ENCODE results near the gene C2orf72. TPM values are rescaled to one million over a fixed set of nuclear protein-coding genes. Genes with fewer than 3 reads are reported as not detected.

The C2orf72 gene
- total and polyA plus RNA-seq, 2 donors (not counting 3 experiments of a cell fraction or from before 2014, with no cell fraction given): 0.01 to 0.11 TPM

DNA sequence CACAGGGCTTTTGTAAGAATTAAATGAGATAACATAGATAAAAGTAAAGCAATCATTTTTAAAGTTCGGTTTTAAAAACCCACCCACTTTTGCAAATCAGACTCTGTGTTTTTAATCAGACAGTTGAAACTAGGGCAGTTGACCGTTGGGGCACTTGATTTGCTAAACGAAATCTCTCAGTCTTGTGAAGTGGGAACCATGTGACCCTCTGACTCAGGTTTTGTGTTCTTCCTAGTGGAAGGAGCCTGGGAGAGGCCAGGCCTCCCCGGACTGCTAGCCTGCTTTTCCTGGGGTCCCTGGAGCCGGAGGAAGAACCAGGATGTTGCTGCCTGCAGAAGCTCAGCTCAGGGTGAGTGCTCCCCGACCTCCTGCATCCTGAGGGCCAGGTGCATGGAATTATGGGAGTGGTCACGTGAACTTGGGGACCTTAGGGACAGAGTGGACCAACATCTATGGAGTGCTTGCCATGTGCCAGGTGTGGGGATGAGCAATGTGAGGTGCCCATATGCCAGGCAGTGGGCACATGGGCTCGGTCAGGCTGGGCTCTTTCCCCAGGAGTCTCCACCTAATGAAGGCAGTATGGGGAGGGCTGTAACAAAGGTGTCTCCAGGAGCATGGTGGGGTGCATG, 3.9 kb downstream of the C2orf72 start:
- BruUV-seq (replicated peaks): no TSS peak
- no peaks in the 10 kb centered on the region for H3K36me3 ChIP-seq (ENCODE audit: control insufficient read depth in 2 of 2, extremely low read depth in 1 of 2, insufficient read depth in 2 of 2, low read length in 2 of 2)
- no peak overlapping the region for H3K27ac ChIP-seq (ENCODE audit: insufficient read depth, low read depth, low read length)
- no peaks in the 10 kb centered on the region for H3K79me2 ChIP-seq (ENCODE audit: control insufficient read depth, insufficient read depth, low read length)
- DNase-seq (ENCODE audit: low read depth, low spot score) (no peak), FAIRE-seq (no peak)
- no peak overlapping the region for H3K4me3 ChIP-seq (replicated peaks in 1 of 3; ENCODE audit: insufficient read depth in 1 of 3, low read depth in 1 of 3, low read length in 3 of 3)
- H3K9ac ChIP-seq (replicated peaks; ENCODE audit: extremely low read depth, insufficient read depth, low read length): no peak overlapping the region
- H3K4me2 ChIP-seq (ENCODE audit: insufficient read depth, low read length): no peak overlapping the region
- TF ChIP-seq CTCF (IDR thresholded peaks at IDR 0.05; ENCODE audit: extremely low read depth in 1 of 2, insufficient read depth in 1 of 2, low read depth in 1 of 2, low read length in 2 of 2): no peak
- no peak for TF ChIP-seq POLR2AphosphoS5 (IDR thresholded peaks at IDR 0.05; ENCODE audit: insufficient read depth, low read depth, low read length)
- no peak for TF ChIP-seq MYC (IDR thresholded peaks at IDR 0.05; ENCODE audit: low read depth, low read length)
- no peak for TF ChIP-seq EZH2 (IDR thresholded peaks at IDR 0.05; ENCODE audit: borderline replicate concordance, low read depth, low read length, severe bottlenecking)
- no peak for TF ChIP-seq GATA2 (IDR thresholded peaks at IDR 0.05; ENCODE audit: insufficient read depth, insufficient read length, low read depth, low read length)
- no peak for TF ChIP-seq FOS (IDR thresholded peaks at IDR 0.05; ENCODE audit: borderline replicate concordance, insufficient read depth, low read length)
- TF ChIP-seq MAX (IDR thresholded peaks at IDR 0.05; ENCODE audit: insufficient read depth, insufficient read length): no peak
- TF ChIP-seq POLR2A (IDR thresholded peaks at IDR 0.05; ENCODE audit: low read depth, low read length): no peak
- TF ChIP-seq JUN (IDR thresholded peaks at IDR 0.05; ENCODE audit: borderline replicate concordance, insufficient read depth, insufficient read length, low read depth): no peak
- peaks cover 33 to 43% of the 10 kb centered on the region in 2 experiments for H3K27me3 ChIP-seq (ENCODE audit: control insufficient read depth in 2 of 2, insufficient read depth in 2 of 2, low read length in 2 of 2)
- H4K20me1 ChIP-seq (replicated peaks; ENCODE audit: control insufficient read depth, extremely low read depth, insufficient read depth, low read length): no peaks in the 10 kb centered on the region
- intact Hi-C loops (cut with micrococcal nuclease): no loop called here
- no peak overlapping the region for H2AFZ ChIP-seq (ENCODE audit: low read depth, low read length)
- no peaks in the 10 kb centered on the region for H3K4me1 ChIP-seq (ENCODE audit: control insufficient read depth, extremely low read depth, insufficient read depth, low read length)
- H3K9me3 ChIP-seq (replicated peaks; ENCODE audit: control insufficient read depth, insufficient read depth, low read length): no peaks in the 10 kb centered on the region
- ChIA-PET CTCF (interaction anchor here (1.6 kb wide), 1 partner anchor 11 kb away, joined by 5 read pairs; no protein-coding TSS in a partner anchor), POLR2A (no interaction called here)
- dilution Hi-C loops (cut with MboI; ENCODE audit: extremely low pct_ligation_motif_present, low sequenced_read_pairs): no loop called here
- no peaks in the 10 kb centered on the region for H3K9me1 ChIP-seq (replicated peaks; ENCODE audit: control insufficient read depth, extremely low read depth, insufficient read depth, low read length)

All from endothelial cell of umbilical vein (primary cell).